ENCODE results near the gene GPS1.

Gene GPS1

GRCh38 chr17:82100502-82101298, 49.0 kb downstream of the GPS1 start:
- Histone ChIP-seq H3K4me1 (ENCODE audit: control insufficient read depth, insufficient read depth, low read length) (peaks cover 67% of the 10 kb centered on the region), H3K4me3 (ENCODE audit: low read length) (no peak overlapping the region), H3K36me3 (ENCODE audit: control insufficient read depth, insufficient read depth, low read length) (no peaks in the 10 kb centered on the region), H3K9ac (ENCODE audit: low read length) (no peak overlapping the region), H3K27me3 (ENCODE audit: control insufficient read depth, insufficient read depth, low read length) (no peaks in the 10 kb centered on the region), H3K9me3 (ENCODE audit: control insufficient read depth, low read length) (no peaks in the 10 kb centered on the region)

GRCh38 chr17:82101301-82101715, 49.6 kb downstream of the GPS1 start:
- Histone ChIP-seq H3K36me3 (ENCODE audit: control insufficient read depth, insufficient read depth, low read length) (no peaks in the 10 kb centered on the region), H3K9ac (ENCODE audit: low read length) (no peak overlapping the region), H3K27me3 (ENCODE audit: control insufficient read depth, insufficient read depth, low read length) (no peaks in the 10 kb centered on the region), H3K4me3 (ENCODE audit: low read length) (no peak overlapping the region), H3K9me3 (ENCODE audit: control insufficient read depth, low read length) (no peaks in the 10 kb centered on the region), H3K4me1 (ENCODE audit: control insufficient read depth, insufficient read depth, low read length) (peaks cover 67% of the 10 kb centered on the region)

GRCh38 chr17:82101767-82102679, 50.3 kb downstream of the GPS1 start:
- Histone ChIP-seq H3K4me3 (ENCODE audit: low read length) (no peak overlapping the region), H3K27me3 (ENCODE audit: control insufficient read depth, insufficient read depth, low read length) (no peaks in the 10 kb centered on the region), H3K9ac (ENCODE audit: low read length) (no peak overlapping the region), H3K9me3 (ENCODE audit: control insufficient read depth, low read length) (no peaks in the 10 kb centered on the region), H3K4me1 (ENCODE audit: control insufficient read depth, insufficient read depth, low read length) (peaks cover 67% of the 10 kb centered on the region), H3K36me3 (ENCODE audit: control insufficient read depth, insufficient read depth, low read length) (no peaks in the 10 kb centered on the region)

GRCh38 chr17:82103553-82104451, 52.1 kb downstream of the GPS1 start:
- peak overlapping the region; percentile 45 for H3K9ac ChIP-seq (ENCODE audit: low read length)
- H3K4me3 ChIP-seq (ENCODE audit: low read length) = no peak overlapping the region
- peaks cover 74% of the 10 kb centered on the region for H3K4me1 ChIP-seq (ENCODE audit: control insufficient read depth, insufficient read depth, low read length)
- no peaks in the 10 kb centered on the region for H3K36me3 ChIP-seq (ENCODE audit: control insufficient read depth, insufficient read depth, low read length)
- H3K27me3 ChIP-seq (ENCODE audit: control insufficient read depth, insufficient read depth, low read length) = no peaks in the 10 kb centered on the region
- no peaks in the 10 kb centered on the region for H3K9me3 ChIP-seq (ENCODE audit: control insufficient read depth, low read length)

- no peaks in the 10 kb centered on the region for H3K9me3 ChIP-seq (ENCODE audit: control insufficient read depth, low read length)
- H3K9ac ChIP-seq (ENCODE audit: low read length) = no peak overlapping the region
- no peaks in the 10 kb centered on the region for H3K36me3 ChIP-seq (ENCODE audit: control insufficient read depth, insufficient read depth, low read length)
- no peak overlapping the region for H3K4me3 ChIP-seq (ENCODE audit: low read length)
- no peaks in the 10 kb centered on the region for H3K27me3 ChIP-seq (ENCODE audit: control insufficient read depth, insufficient read depth, low read length)
- H3K4me1 ChIP-seq (ENCODE audit: control insufficient read depth, insufficient read depth, low read length) = peaks cover 65% of the 10 kb centered on the region
Observed at GRCh38 chr17:82104797-82105416, 53.2 kb downstream of the GPS1 start.

GRCh38 chr17:82105417-82105881, 53.8 kb downstream of the GPS1 start:
- Histone ChIP-seq H3K27me3 (ENCODE audit: control insufficient read depth, insufficient read depth, low read length) (no peaks in the 10 kb centered on the region), H3K9ac (ENCODE audit: low read length) (peak overlapping the region; percentile 67), H3K4me3 (ENCODE audit: low read length) (no peak overlapping the region), H3K9me3 (ENCODE audit: control insufficient read depth, low read length) (no peaks in the 10 kb centered on the region), H3K36me3 (ENCODE audit: control insufficient read depth, insufficient read depth, low read length) (no peaks in the 10 kb centered on the region), H3K4me1 (ENCODE audit: control insufficient read depth, insufficient read depth, low read length) (peaks cover 64% of the 10 kb centered on the region)

GRCh38 chr17:82105882-82106687, 54.4 kb downstream of the GPS1 start:
- Histone ChIP-seq H3K9me3 (ENCODE audit: control insufficient read depth, low read length) (no peaks in the 10 kb centered on the region), H3K4me3 (ENCODE audit: low read length) (peak overlapping the region; percentile 49), H3K27me3 (ENCODE audit: control insufficient read depth, insufficient read depth, low read length) (no peaks in the 10 kb centered on the region), H3K4me1 (ENCODE audit: control insufficient read depth, insufficient read depth, low read length) (peaks cover 59% of the 10 kb centered on the region), H3K9ac (ENCODE audit: low read length) (peak overlapping the region; percentile 67), H3K36me3 (ENCODE audit: control insufficient read depth, insufficient read depth, low read length) (no peaks in the 10 kb centered on the region)

- H3K36me3 ChIP-seq (ENCODE audit: control insufficient read depth, insufficient read depth, low read length) = no peaks in the 10 kb centered on the region
- H3K4me1 ChIP-seq (ENCODE audit: control insufficient read depth, insufficient read depth, low read length) = peaks cover 51% of the 10 kb centered on the region
- no peaks in the 10 kb centered on the region for H3K9me3 ChIP-seq (ENCODE audit: control insufficient read depth, low read length)
- no peaks in the 10 kb centered on the region for H3K27me3 ChIP-seq (ENCODE audit: control insufficient read depth, insufficient read depth, low read length)
- peak overlapping the region; percentile 49 for H3K4me3 ChIP-seq (ENCODE audit: low read length)
- H3K9ac ChIP-seq (ENCODE audit: low read length) = peak overlapping the region; percentile 67
Observed at GRCh38 chr17:82106688-82107305, 55.1 kb downstream of the GPS1 start.
